ENCODE measurements around the gene P2RY12. TPM values are rescaled to one million over a fixed set of nuclear protein-coding genes. Genes with fewer than 3 reads are reported as not detected.

Gene P2RY12
- total RNA-seq, 1 donor, result under 0.01 TPM

DNA sequence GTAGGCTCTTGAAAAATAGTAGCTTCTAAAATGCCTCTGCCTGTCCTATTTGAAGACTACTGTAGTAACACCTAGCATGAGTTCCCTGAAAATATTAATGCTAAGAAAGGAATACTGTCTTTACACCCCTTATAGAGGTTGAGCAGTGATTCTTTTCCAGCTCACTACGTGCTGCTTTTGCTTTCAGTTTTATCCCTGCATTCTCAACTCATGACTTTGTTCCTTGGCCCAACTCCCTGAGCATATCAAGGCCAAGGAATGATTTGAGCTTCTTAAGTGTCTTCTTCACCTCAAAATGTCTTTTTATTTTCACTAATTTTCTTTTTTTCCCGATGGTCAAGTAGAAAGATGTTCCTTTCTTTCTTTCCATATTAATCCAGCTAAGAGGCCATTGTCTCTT lies 38.7 kb downstream of the P2RY12 start:
- TF ChIP-seq, protein P1, sequence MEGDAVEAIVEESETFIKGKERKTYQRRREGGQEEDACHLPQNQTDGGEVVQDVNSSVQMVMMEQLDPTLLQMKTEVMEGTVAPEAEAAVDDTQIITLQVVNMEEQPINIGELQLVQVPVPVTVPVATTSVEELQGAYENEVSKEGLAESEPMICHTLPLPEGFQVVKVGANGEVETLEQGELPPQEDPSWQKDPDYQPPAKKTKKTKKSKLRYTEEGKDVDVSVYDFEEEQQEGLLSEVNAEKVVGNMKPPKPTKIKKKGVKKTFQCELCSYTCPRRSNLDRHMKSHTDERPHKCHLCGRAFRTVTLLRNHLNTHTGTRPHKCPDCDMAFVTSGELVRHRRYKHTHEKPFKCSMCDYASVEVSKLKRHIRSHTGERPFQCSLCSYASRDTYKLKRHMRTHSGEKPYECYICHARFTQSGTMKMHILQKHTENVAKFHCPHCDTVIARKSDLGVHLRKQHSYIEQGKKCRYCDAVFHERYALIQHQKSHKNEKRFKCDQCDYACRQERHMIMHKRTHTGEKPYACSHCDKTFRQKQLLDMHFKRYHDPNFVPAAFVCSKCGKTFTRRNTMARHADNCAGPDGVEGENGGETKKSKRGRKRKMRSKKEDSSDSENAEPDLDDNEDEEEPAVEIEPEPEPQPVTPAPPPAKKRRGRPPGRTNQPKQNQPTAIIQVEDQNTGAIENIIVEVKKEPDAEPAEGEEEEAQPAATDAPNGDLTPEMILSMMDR (IDR thresholded peaks at IDR 0.05; ENCODE audit: insufficient read depth, low read depth, low read length), result no peak
- peak overlapping the region; percentile 17 for H3K4me3 ChIP-seq (ENCODE audit: low read depth, low read length)
- peak; percentile 73 for DNase-seq (ENCODE audit: low read depth)

DNA sequence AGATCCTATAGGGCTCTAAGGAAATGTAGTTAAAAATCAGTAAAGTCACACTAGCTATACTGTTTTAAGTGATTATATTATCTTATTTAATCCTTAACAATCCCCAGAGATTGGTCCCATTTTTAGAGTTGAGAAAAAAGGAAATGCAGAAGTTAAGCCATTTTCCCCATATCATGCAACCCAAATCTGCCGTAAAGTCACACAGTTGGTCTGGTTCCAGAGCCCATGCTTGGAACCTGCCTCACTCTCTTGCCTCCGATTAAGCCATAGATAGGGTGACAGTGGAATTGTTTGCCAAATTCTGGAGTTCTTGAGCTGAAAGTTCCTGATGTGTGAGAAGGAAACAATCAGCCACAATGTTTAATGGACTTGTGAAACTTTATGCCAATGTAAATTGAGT lies 52.9 kb downstream of the P2RY12 start:
- TF ChIP-seq, protein P1 (IDR thresholded peaks at IDR 0.05; ENCODE audit: insufficient read depth, low read depth, low read length), result no peak
- H3K4me3 ChIP-seq (ENCODE audit: low read depth, low read length), result no peak overlapping the region
- no peak for DNase-seq (ENCODE audit: low read depth)

DNA sequence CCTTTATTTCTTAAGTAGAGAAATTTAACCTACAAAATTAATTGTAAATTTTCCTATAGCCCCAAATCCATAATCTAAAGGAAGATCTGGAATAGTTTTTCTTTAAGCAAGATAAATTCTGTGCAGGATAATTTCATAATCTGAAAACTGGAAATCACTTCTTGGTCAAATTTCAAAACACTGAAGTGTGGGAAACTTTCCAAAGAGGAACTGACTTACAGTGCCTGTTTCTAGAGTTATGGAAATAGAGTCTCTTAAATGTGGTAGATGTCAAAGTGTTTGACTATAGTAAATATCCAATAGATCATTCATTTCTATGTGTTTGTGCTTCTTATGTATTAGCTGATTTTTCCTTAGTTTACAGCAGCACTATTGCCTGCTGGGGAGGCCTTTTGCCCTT lies 53.7 kb downstream of the P2RY12 start:
- TF ChIP-seq, protein P1 (IDR thresholded peaks at IDR 0.05; ENCODE audit: insufficient read depth, low read depth, low read length), result no peak
- H3K4me3 ChIP-seq (ENCODE audit: low read depth, low read length), result no peak overlapping the region
- no peak for DNase-seq (ENCODE audit: low read depth)

DNA sequence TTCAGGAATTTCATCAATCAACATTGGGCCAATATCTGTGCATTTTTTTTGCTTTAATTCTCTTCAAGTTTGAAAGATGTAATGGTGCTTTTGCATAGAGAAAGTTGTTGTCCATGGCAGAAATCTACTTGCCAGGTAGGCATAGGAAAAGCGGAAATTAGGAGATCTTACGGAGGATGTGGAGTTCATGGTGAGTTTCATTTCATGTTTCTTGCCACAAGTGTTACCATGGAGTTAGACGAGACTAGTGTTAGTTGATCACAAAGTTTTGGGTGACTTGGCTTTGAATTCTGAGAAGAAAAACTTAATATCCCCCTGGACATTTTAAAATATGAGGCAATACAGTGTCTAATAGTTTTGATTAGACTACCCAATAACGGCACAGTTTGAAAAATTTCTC lies 54.2 kb downstream of the P2RY12 start:
- no peak for DNase-seq (ENCODE audit: low read depth)
- no peak overlapping the region for H3K4me3 ChIP-seq (ENCODE audit: low read depth, low read length)
- TF ChIP-seq, protein P1 (IDR thresholded peaks at IDR 0.05; ENCODE audit: insufficient read depth, low read depth, low read length), result no peak

DNA sequence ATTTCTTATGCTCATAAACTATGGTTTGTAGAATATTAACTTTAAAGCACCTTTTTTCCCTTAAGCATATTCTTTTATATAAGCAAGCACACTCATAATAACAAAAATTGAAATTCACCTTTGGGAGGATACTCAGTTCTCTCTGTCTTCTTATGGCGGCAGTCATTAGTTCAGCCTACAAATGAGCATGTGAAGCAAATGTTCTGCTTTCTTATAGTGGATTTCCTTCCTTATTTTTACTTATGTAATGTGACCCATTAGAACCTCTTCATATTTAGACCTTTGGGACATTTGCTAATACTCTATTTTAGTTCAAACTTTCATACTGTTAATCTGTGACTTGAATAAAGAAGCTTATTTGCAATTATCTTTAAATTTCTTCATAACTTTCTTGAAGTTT lies 55.2 kb downstream of the P2RY12 start, which contains the start of gene P2RY13:
Gene P2RY13, minus strand, starts transcription at position 187 of the 400 bp plus-strand sequence. Its CDS starts 21 bp downstream, at position 166.
- no peak within 1 kb of the TSS for H3K4me3 ChIP-seq (ENCODE audit: low read depth, low read length)
- TF ChIP-seq, protein P1 (IDR thresholded peaks at IDR 0.05; ENCODE audit: insufficient read depth, low read depth, low read length), result no peak
- no peak for DNase-seq (ENCODE audit: low read depth)

DNA sequence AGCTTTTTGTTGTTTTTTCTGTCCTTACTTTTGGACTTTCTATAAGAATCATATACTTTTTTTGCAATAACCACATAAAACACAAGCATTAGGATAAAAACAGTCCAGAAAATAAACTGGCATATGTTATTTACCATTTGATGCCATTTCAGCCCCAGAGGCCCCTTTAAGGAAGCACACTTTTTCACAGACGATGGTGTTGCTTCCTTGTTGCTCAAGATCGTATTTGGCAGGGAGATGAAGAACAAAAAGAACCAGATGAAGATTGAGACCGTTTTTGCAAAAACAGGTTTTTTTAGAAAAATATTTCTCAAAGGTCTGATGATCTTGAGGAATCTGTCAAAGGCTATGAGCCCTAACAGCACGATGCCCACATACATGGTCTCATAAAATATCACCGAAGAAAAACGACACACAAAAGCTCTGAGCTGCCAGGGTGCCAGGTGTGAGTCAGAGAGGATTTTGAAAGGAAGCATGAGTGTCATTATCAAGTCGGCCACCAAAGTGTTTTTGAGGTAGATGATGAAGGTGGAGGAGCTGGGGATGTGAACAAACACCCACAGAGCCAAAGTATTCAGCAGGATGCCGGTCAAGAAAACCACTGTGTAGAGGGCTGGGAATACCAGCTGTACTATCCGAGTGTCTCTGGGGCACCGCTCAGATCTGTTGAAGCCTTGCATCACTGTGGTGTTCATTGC lies 56.1 kb downstream of the P2RY12 start:
- no peak overlapping the region for H3K4me3 ChIP-seq (ENCODE audit: low read depth, low read length)
- no peak for DNase-seq (ENCODE audit: low read depth)
- TF ChIP-seq, protein P1 (IDR thresholded peaks at IDR 0.05; ENCODE audit: insufficient read depth, low read depth, low read length), result no peak
